Liver (tissue), 9 donors: Measurements from ENCODE around the gene MPP3. TPM values are rescaled to one million over a fixed set of nuclear protein-coding genes. Genes with fewer than 3 reads are reported as not detected.

Experiments used
- DNase-seq: peaks from one replicate; pipeline ENCODE4 v3.0.0-alpha.2; 2017; ENCODE audit warnings: low spot score
- H3K27ac ChIP-seq, 2 donors: one replicate each; pipeline ENCODE4 v1.7.0; 2013; ENCODE audit warnings: inconsistent platforms in 2 of 2, low read length in 2 of 2, control low read depth in 1 of 2, low read depth in 1 of 2, mild to moderate bottlenecking in 1 of 2
- H3K27me3 ChIP-seq, 4 donors: one replicate each; pipeline versions ENCODE4 v1.6.1 to v1.7.0; 2013; ENCODE audit warnings: low read length in 3 of 4, inconsistent platforms in 1 of 4, mild to moderate bottlenecking in 1 of 4, moderate library complexity in 1 of 4; ENCODE audit not compliant: control insufficient read depth in 4 of 4, insufficient read depth in 4 of 4
- H3K36me3 ChIP-seq, 4 donors: one replicate each; pipeline versions ENCODE4 v1.6.1 to v1.7.0; 2013; ENCODE audit warnings: low read length in 3 of 4, mild to moderate bottlenecking in 3 of 4, low read depth in 1 of 4, moderate library complexity in 1 of 4; ENCODE audit not compliant: control insufficient read depth in 4 of 4, insufficient read depth in 3 of 4
- H3K4me1 ChIP-seq, 4 donors: one replicate each; pipeline versions ENCODE4 v1.6.1 to v1.7.0; 2013; ENCODE audit warnings: low read length in 3 of 4, mild to moderate bottlenecking in 3 of 4, moderate library complexity in 1 of 4; ENCODE audit not compliant: control insufficient read depth in 4 of 4, insufficient read depth in 4 of 4
- H3K4me3 ChIP-seq, 3 donors: one replicate each; pipeline versions ENCODE4 v1.6.1 to v1.7.0; 2013; ENCODE audit warnings: low read length in 3 of 3, control low read depth in 1 of 3, low read depth in 1 of 3, mild to moderate bottlenecking in 1 of 3
- H3K9ac ChIP-seq, 2 donors: one replicate each; pipeline ENCODE4 v1.7.0; 2013; ENCODE audit warnings: low read length in 2 of 2, mild to moderate bottlenecking in 2 of 2, moderate library complexity in 2 of 2, control low read depth in 1 of 2, low read depth in 1 of 2
- H3K9me3 ChIP-seq, 4 donors: one replicate each; pipeline versions ENCODE4 v1.6.1 to v1.7.0; 2013; ENCODE audit warnings: low read length in 3 of 4; ENCODE audit not compliant: control insufficient read depth in 4 of 4
- CTCF ChIP-seq: fragments of 150-350 bp; IDR thresholded peaks from 2 replicates; pipeline ENCODE4 v1.5.1; 2017; ENCODE audit warnings: improper control_type of control experiment, low read depth, low read length; ENCODE audit not compliant: missing input control
- FOXA1 ChIP-seq: IDR thresholded peaks from 2 replicates; pipeline ENCODE4 v1.6.1; 2016; ENCODE audit warnings: antibody characterized with exemption
- FOXA2 ChIP-seq: IDR thresholded peaks from 2 replicates; pipeline ENCODE4 v1.6.1; 2016; ENCODE audit warnings: antibody characterized with exemption
- GABPA ChIP-seq, 2 donors: IDR thresholded peaks in 1 of 2; conservative IDR thresholded peaks in 1 of 2; 2 replicates each; pipeline ENCODE4 v1.6.1; 2016; ENCODE audit warnings: antibody characterized with exemption in 2 of 2, mild to moderate bottlenecking in 1 of 2, moderate library complexity in 1 of 2
- HNF4A ChIP-seq, 2 donors: conservative IDR thresholded peaks; 2 replicates each; pipeline ENCODE4 v1.6.1; 2016; ENCODE audit warnings: antibody characterized with exemption in 2 of 2, mild to moderate bottlenecking in 2 of 2
- JUND ChIP-seq, 2 donors: IDR thresholded peaks; 2 replicates each; pipeline ENCODE4 v1.6.1; 2016; ENCODE audit warnings: antibody characterized with exemption in 2 of 2
- NR2F2 ChIP-seq: IDR thresholded peaks from 2 replicates; pipeline ENCODE4 v1.6.1; 2016; ENCODE audit warnings: antibody characterized with exemption
- RAD21 ChIP-seq, 2 donors: IDR thresholded peaks; 2 replicates each; pipeline ENCODE4 v1.6.1; 2016; ENCODE audit warnings: antibody characterized with exemption in 2 of 2, mild to moderate bottlenecking in 2 of 2
- RXRA ChIP-seq, 2 donors: IDR thresholded peaks; 2 replicates each; pipeline ENCODE4 v1.6.1; 2017 to 2018; ENCODE audit warnings: antibody characterized with exemption in 2 of 2, mild to moderate bottlenecking in 1 of 2
- SP1 ChIP-seq: IDR thresholded peaks from 2 replicates; pipeline ENCODE4 v1.6.1; 2018; ENCODE audit warnings: antibody characterized with exemption, mild to moderate bottlenecking
- TAF1 ChIP-seq: conservative IDR thresholded peaks from 2 replicates; pipeline ENCODE4 v1.6.1; 2016; ENCODE audit warnings: antibody characterized with exemption, mild to moderate bottlenecking
- ZBTB33 ChIP-seq: IDR thresholded peaks from 2 replicates; pipeline ENCODE4 v1.6.1; 2016; ENCODE audit warnings: antibody characterized with exemption
- WGBS: extraction: QIAGEN DNeasy Blood & Tissue Kit; methylation state at CpG from one replicate; pipeline ENCODE4 v1.1.7; 2013; 5-methylcytosine and 5-hydroxymethylcytosine counted together
- polyA plus RNA-seq, 2 donors: library from polyadenylated mRNA; stranded (reverse) in 1 of 2; unstranded in 1 of 2; fragments of 200-250 nt in 1 of 2; fragments of >200 nt in 1 of 2; fragmentation: Nextera tagmentation in 1 of 2; extraction: Ambion mirVana in 1 of 2; gene quantifications; one replicate each; pipeline versions ENCODE4 v1.2.1 to v1.2.3, GENCODE V29; 2013 to 2015
- total RNA-seq, 2 donors: library from RNA; depleted of rRNA; stranded (reverse); fragments of >200 nt; gene quantifications; one replicate each; pipeline ENCODE4 v1.2.3, GENCODE V29; 2014
- TF ChIP-seq, protein P1 (sequence below): IDR thresholded peaks from 2 replicates; pipeline ENCODE4 v1.6.1; 2016; ENCODE audit warnings: antibody characterized with exemption
- TF ChIP-seq, protein P2 (sequence below): IDR thresholded peaks from 2 replicates; pipeline ENCODE4 v1.6.1; 2016; ENCODE audit warnings: antibody characterized with exemption, mild to moderate bottlenecking
- donor health status: healthy.
- donor health status: healthy.
- donor health status: healthy.
- donor health status: healthy.
- donor health status: healthy.

MPP3 gene
- total and polyA plus RNA-seq, 4 donors = 0.23 to 1.3 (median 0.72) TPM

GRCh38 chr17:43759836-43760235 lies 73.1 kb downstream of the MPP3 start:
- Histone ChIP-seq H3K4me3 (no peak overlapping the region), H3K27me3 (peaks cover 0 to 7% (median 2%) of the 10 kb centered on the region in 4 donors), H3K9me3 (no peaks in the 10 kb centered on the region), H3K9ac (no peak overlapping the region), H3K27ac (no peak overlapping the region), H3K36me3 (peaks cover 0 to 1% (median 0%) of the 10 kb centered on the region in 4 donors), H3K4me1 (peaks cover 3 to 9% (median 5%) of the 10 kb centered on the region in 4 donors)
- TF ChIP-seq ZBTB33 (no peak), TAF1 (no peak), HNF4A (conservative IDR thresholded peaks at IDR 0.05) (no peak), SP1 (no peak), RAD21 (IDR thresholded peaks at IDR 0.05) (no peak), GABPA (IDR thresholded peaks at IDR 0.05 in 1 of 2, conservative IDR thresholded peaks at IDR 0.05 in 1 of 2) (no peak)
- 43% methylated on average over 7 of the region's 7 CpGs for whole genome bisulfite sequencing
- no peak for DNase-seq

- 86% methylated on average over 24 of the region's 24 CpGs for WGBS
- H3K27me3 ChIP-seq = peaks cover 0 to 9% (median 4%) of the 10 kb centered on the region in 4 donors
- DNase-seq = no peak
These were observed 74.3 kb downstream of the MPP3 start, which contains the start of gene SOST for GRCh38 chr17:43758497-43759174. Gene SOST, minus strand, starts transcription at chr17:43758791. Its CDS starts 50 bp downstream, at chr17:43758741.

More at GRCh38 chr17:43758497-43759174, 74.3 kb downstream of the MPP3 start, which contains the start of gene SOST:
- no peak within 1 kb of the TSS for H3K9ac ChIP-seq
- H3K9me3 ChIP-seq = no peaks in the 10 kb centered on the region
- H3K36me3 ChIP-seq = no peaks in the 10 kb centered on the region
- H3K4me3 ChIP-seq = no peak within 1 kb of the TSS
- H3K27ac ChIP-seq = no peak within 1 kb of the TSS
- TF ChIP-seq RAD21 (IDR thresholded peaks at IDR 0.05) (no peak), RXRA (IDR thresholded peaks at IDR 0.05) (no peak), CTCF (no peak), JUND (IDR thresholded peaks at IDR 0.05) (no peak), HNF4A (conservative IDR thresholded peaks at IDR 0.05) (no peak), TAF1 (no peak), SP1 (no peak), FOXA1 (no peak), FOXA2 (no peak), GABPA (IDR thresholded peaks at IDR 0.05 in 1 of 2, conservative IDR thresholded peaks at IDR 0.05 in 1 of 2) (no peak), NR2F2 (no peak)
- TF ChIP-seq, protein P1, sequence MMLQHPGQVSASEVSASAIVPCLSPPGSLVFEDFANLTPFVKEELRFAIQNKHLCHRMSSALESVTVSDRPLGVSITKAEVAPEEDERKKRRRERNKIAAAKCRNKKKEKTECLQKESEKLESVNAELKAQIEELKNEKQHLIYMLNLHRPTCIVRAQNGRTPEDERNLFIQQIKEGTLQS = no peak
- TF ChIP-seq, protein P2, sequence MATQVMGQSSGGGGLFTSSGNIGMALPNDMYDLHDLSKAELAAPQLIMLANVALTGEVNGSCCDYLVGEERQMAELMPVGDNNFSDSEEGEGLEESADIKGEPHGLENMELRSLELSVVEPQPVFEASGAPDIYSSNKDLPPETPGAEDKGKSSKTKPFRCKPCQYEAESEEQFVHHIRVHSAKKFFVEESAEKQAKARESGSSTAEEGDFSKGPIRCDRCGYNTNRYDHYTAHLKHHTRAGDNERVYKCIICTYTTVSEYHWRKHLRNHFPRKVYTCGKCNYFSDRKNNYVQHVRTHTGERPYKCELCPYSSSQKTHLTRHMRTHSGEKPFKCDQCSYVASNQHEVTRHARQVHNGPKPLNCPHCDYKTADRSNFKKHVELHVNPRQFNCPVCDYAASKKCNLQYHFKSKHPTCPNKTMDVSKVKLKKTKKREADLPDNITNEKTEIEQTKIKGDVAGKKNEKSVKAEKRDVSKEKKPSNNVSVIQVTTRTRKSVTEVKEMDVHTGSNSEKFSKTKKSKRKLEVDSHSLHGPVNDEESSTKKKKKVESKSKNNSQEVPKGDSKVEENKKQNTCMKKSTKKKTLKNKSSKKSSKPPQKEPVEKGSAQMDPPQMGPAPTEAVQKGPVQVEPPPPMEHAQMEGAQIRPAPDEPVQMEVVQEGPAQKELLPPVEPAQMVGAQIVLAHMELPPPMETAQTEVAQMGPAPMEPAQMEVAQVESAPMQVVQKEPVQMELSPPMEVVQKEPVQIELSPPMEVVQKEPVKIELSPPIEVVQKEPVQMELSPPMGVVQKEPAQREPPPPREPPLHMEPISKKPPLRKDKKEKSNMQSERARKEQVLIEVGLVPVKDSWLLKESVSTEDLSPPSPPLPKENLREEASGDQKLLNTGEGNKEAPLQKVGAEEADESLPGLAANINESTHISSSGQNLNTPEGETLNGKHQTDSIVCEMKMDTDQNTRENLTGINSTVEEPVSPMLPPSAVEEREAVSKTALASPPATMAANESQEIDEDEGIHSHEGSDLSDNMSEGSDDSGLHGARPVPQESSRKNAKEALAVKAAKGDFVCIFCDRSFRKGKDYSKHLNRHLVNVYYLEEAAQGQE = no peak
- H3K4me1 ChIP-seq = peaks cover 0 to 9% (median 5%) of the 10 kb centered on the region in 4 donors
